MM.1S (cell line): ENCODE measurements around the gene DHRS2.

Experiments used
- EZH2 ChIP-seq: fragments of 300-600 bp; sonication (generic); optimal IDR thresholded peaks from 2 replicates; pipeline ENCODE3; 2017; ENCODE audit warnings: low read depth, mild to moderate bottlenecking, antibody characterized with exemption, low read length, mixed read lengths
- EZH2phosphoT487 ChIP-seq: fragments of 300-600 bp; sonication (generic); IDR thresholded peaks from 2 replicates; pipeline ENCODE4 v1.6.1; 2018; ENCODE audit warnings: antibody characterized with exemption, low read length
- TF ChIP-seq, protein P1 (sequence below): fragments of 300-600 bp; sonication (generic); IDR thresholded peaks from 2 replicates; pipeline ENCODE4 v1.5.1; 2016; ENCODE audit warnings: antibody characterized with exemption, low read length, mixed read lengths

DNA sequence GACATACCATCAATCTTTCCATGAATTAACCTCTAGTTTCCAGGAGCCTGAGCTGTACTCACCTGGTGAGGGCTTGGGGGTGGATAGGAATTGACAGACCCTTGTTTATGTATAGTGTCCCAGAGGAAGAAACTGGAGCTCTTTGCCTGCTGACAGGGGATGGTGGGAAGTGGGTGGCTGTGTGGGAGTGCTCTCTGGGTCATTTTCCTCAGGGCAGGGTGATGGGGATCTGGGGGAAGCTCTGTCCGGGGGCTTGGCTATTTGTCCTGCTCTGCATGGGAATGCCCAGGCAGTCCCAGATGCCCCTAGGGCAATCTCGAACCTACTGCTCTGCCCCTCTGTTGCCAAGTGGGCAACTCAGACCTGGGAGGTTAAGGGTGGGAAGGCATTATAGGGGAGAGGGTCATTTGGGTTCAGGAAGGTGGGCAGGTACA lies 21.8 kb upstream of the DHRS2 start:
- TF ChIP-seq, protein P1, sequence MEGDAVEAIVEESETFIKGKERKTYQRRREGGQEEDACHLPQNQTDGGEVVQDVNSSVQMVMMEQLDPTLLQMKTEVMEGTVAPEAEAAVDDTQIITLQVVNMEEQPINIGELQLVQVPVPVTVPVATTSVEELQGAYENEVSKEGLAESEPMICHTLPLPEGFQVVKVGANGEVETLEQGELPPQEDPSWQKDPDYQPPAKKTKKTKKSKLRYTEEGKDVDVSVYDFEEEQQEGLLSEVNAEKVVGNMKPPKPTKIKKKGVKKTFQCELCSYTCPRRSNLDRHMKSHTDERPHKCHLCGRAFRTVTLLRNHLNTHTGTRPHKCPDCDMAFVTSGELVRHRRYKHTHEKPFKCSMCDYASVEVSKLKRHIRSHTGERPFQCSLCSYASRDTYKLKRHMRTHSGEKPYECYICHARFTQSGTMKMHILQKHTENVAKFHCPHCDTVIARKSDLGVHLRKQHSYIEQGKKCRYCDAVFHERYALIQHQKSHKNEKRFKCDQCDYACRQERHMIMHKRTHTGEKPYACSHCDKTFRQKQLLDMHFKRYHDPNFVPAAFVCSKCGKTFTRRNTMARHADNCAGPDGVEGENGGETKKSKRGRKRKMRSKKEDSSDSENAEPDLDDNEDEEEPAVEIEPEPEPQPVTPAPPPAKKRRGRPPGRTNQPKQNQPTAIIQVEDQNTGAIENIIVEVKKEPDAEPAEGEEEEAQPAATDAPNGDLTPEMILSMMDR: no peak
- TF ChIP-seq EZH2: no peak
- no peak for TF ChIP-seq EZH2phosphoT487
